ENCODE results near the gene TNS1.

GRCh38 chr2:217797165-217797564 is 205.6 kb downstream of the TNS1 start:
- TF ChIP-seq EZH2 (IDR thresholded peaks at IDR 0.05) (no peak), POLR2AphosphoS5 (IDR thresholded peaks at IDR 0.05; ENCODE audit: borderline replicate concordance, low read depth, low read length) (no peak), FOXP2 (optimal IDR thresholded peaks at IDR 0.05; ENCODE audit: control extremely low read depth, extremely low read length, insufficient read depth) (no peak)

All from SK-N-MC (cell line).